Endothelial cell (in vitro differentiated cells): ENCODE measurements around the gene TRIO. TPM values are rescaled to one million over a fixed set of nuclear protein-coding genes. Genes with fewer than 3 reads are reported as not detected.

Source experiments
- DNase-seq: peaks from one replicate; pipeline ENCODE4 v3.0.0; 2021; ENCODE audit warnings: low spot score
- H3K27ac Mint-ChIP-seq: one replicate; pipeline ENCODE4 v1.8.0; 2021; ENCODE audit warnings: mixed read lengths, inconsistent platforms; ENCODE audit not compliant: unreplicated experiment
- H3K27me3 Mint-ChIP-seq: one replicate; pipeline ENCODE4 v1.8.0; 2021; ENCODE audit warnings: mild to moderate bottlenecking, moderate library complexity, mixed read lengths, inconsistent platforms; ENCODE audit not compliant: unreplicated experiment
- H3K36me3 Mint-ChIP-seq: one replicate; pipeline ENCODE4 v1.8.0; 2021; ENCODE audit warnings: mild to moderate bottlenecking, low read depth, mixed read lengths, inconsistent platforms; ENCODE audit not compliant: unreplicated experiment
- H3K4me1 Mint-ChIP-seq: one replicate; pipeline ENCODE4 v1.8.0; 2021; ENCODE audit warnings: mild to moderate bottlenecking, mixed read lengths, inconsistent platforms; ENCODE audit not compliant: unreplicated experiment
- H3K4me3 Mint-ChIP-seq: one replicate; pipeline ENCODE4 v1.8.0; 2021; ENCODE audit warnings: mild to moderate bottlenecking, mixed read lengths, inconsistent platforms; ENCODE audit not compliant: unreplicated experiment
- H3K9me3 Mint-ChIP-seq: one replicate; pipeline ENCODE4 v1.8.0; 2021; ENCODE audit warnings: mixed read lengths, inconsistent platforms; ENCODE audit not compliant: unreplicated experiment
- CTCF ChIP-seq: fragments of 200-600 bp; sonication (generic); IDR thresholded peaks from one replicate; pipeline ENCODE4 v1.5.0; 2021; ENCODE audit warnings: antibody characterized with exemption; ENCODE audit not compliant: unreplicated experiment
- total RNA-seq: library from RNA; stranded (reverse); fragmentation: NEBNext Ultra II Directional; extraction: Animal tissue kit (Norgen Biotek cat#: 25700); gene quantifications from one replicate; pipeline ENCODE4 v1.2.1, GENCODE V29; 2021; ENCODE audit not compliant: unreplicated experiment

Gene TRIO
- total RNA-seq, 1 donor from 2014 or later: 229 TPM

- peak overlapping the region; percentile 54 for H3K27ac Mint-ChIP-seq
- H3K4me1 Mint-ChIP-seq: peaks cover 66% of the 10 kb centered on the region
These were observed 24.2 kb downstream of the TRIO start for GRCh38 chr5:14167211-14167845.

GRCh38 chr5:14168144-14168792, 25.1 kb downstream of the TRIO start:
- Mint-ChIP-seq H3K4me1 (peaks cover 74% of the 10 kb centered on the region), H3K4me3 (no peak overlapping the region), H3K27ac (peak overlapping the region; percentile 17)

More at GRCh38 chr5:14167211-14167845, 24.2 kb downstream of the TRIO start:
- Mint-ChIP-seq H3K4me3 (no peak overlapping the region), H3K9me3 (no peaks in the 10 kb centered on the region), H3K27me3 (peaks cover 9% of the 10 kb centered on the region), H3K36me3 (peaks cover 13% of the 10 kb centered on the region)
- no peak for DNase-seq
- TF ChIP-seq CTCF: no peak

GRCh38 chr5:14168793-14169262, 25.7 kb downstream of the TRIO start:
- H3K9me3 Mint-ChIP-seq: no peaks in the 10 kb centered on the region
- no peak for TF ChIP-seq CTCF
- DNase-seq: no peak
- no peak overlapping the region for H3K4me3 Mint-ChIP-seq
- peaks cover 5% of the 10 kb centered on the region for H3K36me3 Mint-ChIP-seq
- peaks cover 79% of the 10 kb centered on the region for H3K4me1 Mint-ChIP-seq
- H3K27ac Mint-ChIP-seq: peak overlapping the region; percentile 17
- peaks cover 4% of the 10 kb centered on the region for H3K27me3 Mint-ChIP-seq

More at GRCh38 chr5:14168144-14168792, 25.1 kb downstream of the TRIO start:
- peaks cover 6% of the 10 kb centered on the region for H3K27me3 Mint-ChIP-seq
- H3K9me3 Mint-ChIP-seq: no peaks in the 10 kb centered on the region
- no peak for DNase-seq
- TF ChIP-seq CTCF: no peak
- peaks cover 11% of the 10 kb centered on the region for H3K36me3 Mint-ChIP-seq

- DNase-seq: no peak
- Mint-ChIP-seq H3K4me1 (peaks cover 75% of the 10 kb centered on the region), H3K4me3 (peak overlapping the region; percentile 42), H3K36me3 (no peaks in the 10 kb centered on the region), H3K27me3 (peaks cover 6% of the 10 kb centered on the region), H3K9me3 (no peaks in the 10 kb centered on the region), H3K27ac (no peak overlapping the region)
- TF ChIP-seq CTCF: no peak
These were observed 27.9 kb downstream of the TRIO start for GRCh38 chr5:14171046-14171445.

- Mint-ChIP-seq H3K9me3 (no peaks in the 10 kb centered on the region), H3K27ac (peak overlapping the region; percentile 68), H3K27me3 (peaks cover 5% of the 10 kb centered on the region), H3K36me3 (no peaks in the 10 kb centered on the region), H3K4me3 (peak overlapping the region; percentile 42), H3K4me1 (peaks cover 70% of the 10 kb centered on the region)
- no peak for DNase-seq
- no peak for TF ChIP-seq CTCF
These were observed 28.5 kb downstream of the TRIO start for GRCh38 chr5:14171621-14172020.
